ENCODE results near the gene ZNF878. TPM values are rescaled to one million over a fixed set of nuclear protein-coding genes. Genes with fewer than 3 reads are reported as not detected.

Gene ZNF878
- total and polyA plus RNA-seq, 2 of the 13 experiments (the other 11 are each of a cell fraction or from before 2014, with no cell fraction given) = 0.46 to 5.2 TPM

DNA sequence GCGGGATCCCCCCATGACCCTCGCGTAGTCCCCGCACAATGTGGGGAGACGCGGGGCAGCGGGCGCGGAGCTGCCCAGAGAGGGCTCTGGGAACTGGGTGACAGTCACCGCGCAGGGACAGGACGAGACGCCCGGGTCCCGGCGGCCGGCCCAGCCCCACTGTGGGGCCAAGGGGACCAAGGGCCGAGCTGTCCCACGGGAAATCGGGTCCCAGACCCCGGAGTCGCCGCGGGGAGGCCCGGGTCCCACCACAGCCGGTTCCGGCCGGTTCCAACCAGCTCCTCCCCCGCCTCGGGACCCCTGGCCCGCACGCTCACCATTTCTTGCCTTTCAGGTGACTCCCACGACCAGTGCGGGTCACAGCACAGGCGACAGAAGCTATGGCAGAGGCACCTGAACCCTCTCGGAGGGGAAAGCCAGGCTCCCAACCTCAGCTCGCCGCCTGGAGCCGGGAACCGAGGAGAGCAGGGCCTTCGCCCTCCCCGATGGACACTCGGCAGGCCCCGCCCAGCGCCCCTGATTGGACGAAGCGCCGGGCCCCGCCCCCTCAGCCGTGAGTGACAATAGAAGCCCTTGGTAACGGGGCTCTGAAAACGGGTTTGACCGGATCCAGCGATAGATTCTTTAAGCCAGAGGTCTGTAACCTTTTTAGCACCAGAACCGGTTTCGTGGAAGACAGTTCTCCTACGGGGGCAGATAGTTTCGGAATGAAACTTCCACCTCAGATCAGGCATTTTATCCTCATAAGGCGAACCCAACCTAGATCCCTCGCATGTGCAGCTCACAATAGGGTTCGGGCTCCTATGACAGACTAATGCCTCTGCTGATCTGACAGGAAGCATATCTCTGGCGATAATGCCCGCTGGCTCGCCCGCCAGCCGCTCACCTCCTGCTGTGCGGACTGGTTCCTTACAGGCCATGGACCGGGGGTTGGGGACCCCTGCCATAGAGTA lies 17.3 kb downstream of the ZNF878 start, which contains the start of gene ZNF433:
Gene ZNF433, minus strand, starts transcription at position 460 of the 953 bp plus-strand sequence. Its CDS starts 140 bp downstream, at position 320.
- ATAC-seq (peak; percentile 99), DNase-seq (ENCODE audit: low spot score) (peak; percentile 84), FAIRE-seq (peak; percentile 80)
- H3K79me2 ChIP-seq (ENCODE audit: insufficient read depth, low read length) = peaks cover 7% of the 10 kb centered on the region
- H3K36me3 ChIP-seq (replicated peaks in 1 of 2; ENCODE audit: control insufficient read depth in 1 of 2, insufficient read depth in 2 of 2, low read length in 2 of 2) = no peaks in the 10 kb centered on the region
- H2AFZ ChIP-seq (ENCODE audit: low read length) = peak within 1 kb of the TSS; percentile 94
- intact Hi-C loops (cut with micrococcal nuclease; ENCODE audit: unreplicated experiment) (no loop called here), in situ Hi-C loops (cut with HindIII; ENCODE audit: extremely low pct_ligation_motif_present, low pct_unique_long_range_greater_than_20kb) (no loop called here)
- 8% methylated on average over 18 of the region's 68 CpGs for WGBS (ENCODE audit: low lambda C conversion rate)
- peaks cover 10% of the 10 kb centered on the region for H3K4me1 ChIP-seq (ENCODE audit: insufficient read depth, low read length)
- H3K27me3 ChIP-seq (ENCODE audit: control insufficient read depth in 1 of 2, insufficient read depth in 2 of 2, low read length in 2 of 2) = no peaks in the 10 kb centered on the region; a peak in 1 of 5 replicates
- no peaks in the 10 kb centered on the region for H3K9me3 ChIP-seq (ENCODE audit: low read length)
- no TSS peak for BruUV-seq (replicated peaks)
- peak within 1 kb of the TSS; percentile 94 for H3K9ac ChIP-seq (ENCODE audit: insufficient read depth, low read depth, low read length)
- no peaks in the 10 kb centered on the region for H4K20me1 ChIP-seq (ENCODE audit: insufficient read depth, low read length)
- ChIA-PET POLR2A (interaction anchor here (0.5 to 3.1 kb wide), 9 partner anchors 13 to 340 kb away, joined by 3 to 47 read pairs (median 4); partner anchors contain the start of genes ZNF563, ZNF69 and ZNF878), CTCF (ENCODE audit: low intra/inter-chr PET ratio, low total read pairs) (no interaction called here)
- H3K4me3 ChIP-seq (replicated peaks in 1 of 3; ENCODE audit: insufficient read depth in 1 of 3, low read depth in 2 of 3, low read length in 3 of 3) = peak within 1 kb of the TSS; percentile 86 to 94 (median 89)
- H3K4me2 ChIP-seq (ENCODE audit: low read depth, low read length) = peak within 1 kb of the TSS; percentile 97
- H3K27ac ChIP-seq (ENCODE audit: extremely low read length, insufficient read depth, low read length) = peak within 1 kb of the TSS; percentile 81
- TF ChIP-seq GMEB1 (CRISPR knock-in tag; IDR thresholded peaks at IDR 0.05; ENCODE audit: borderline replicate concordance) (peak; percentile 37; the same call in 1 of the 2 replicates), REL (CRISPR knock-in tag; conservative IDR thresholded peaks at IDR 0.05) (peak; percentile 78; the same call in 1 of the 2 replicates), ZNF124 (CRISPR knock-in tag; IDR thresholded peaks at IDR 0.05) (0 out of 2 replicates have a peak, but pooled peaks have one; percentile 46), ZNF567 (CRISPR knock-in tag; IDR thresholded peaks at IDR 0.05; ENCODE audit: borderline replicate concordance) (0 out of 2 replicates have a peak, but pooled peaks have one; percentile 73), PAX8 (CRISPR knock-in tag; IDR thresholded peaks at IDR 0.05; ENCODE audit: borderline replicate concordance) (peak; percentile 46; the same call in 1 of the 2 replicates), IRF2 (CRISPR knock-in tag; IDR thresholded peaks at IDR 0.05) (peak; percentile 56; the same call in 1 of the 2 replicates), PHF8 (CRISPR knock-in tag; IDR thresholded peaks at IDR 0.05) (peak; percentile 94), ZNF761 (CRISPR knock-in tag; conservative IDR thresholded peaks at IDR 0.05) (peak; percentile 82; the same call in 1 of the 2 replicates), ZNF589 (CRISPR knock-in tag; conservative IDR thresholded peaks at IDR 0.05) (peak; percentile 68; the same call in 1 of the 2 replicates), MTA1 (CRISPR knock-in tag; IDR thresholded peaks at IDR 0.05; ENCODE audit: borderline replicate concordance) (peak; percentile 63; the same call in 1 of the 2 replicates), SUZ12 (IDR thresholded peaks at IDR 0.05; ENCODE audit: low read depth, low read length) (no peak), ZBTB21 (CRISPR knock-in tag; IDR thresholded peaks at IDR 0.05) (no peak)
- TF ChIP-seq, protein P1, sequence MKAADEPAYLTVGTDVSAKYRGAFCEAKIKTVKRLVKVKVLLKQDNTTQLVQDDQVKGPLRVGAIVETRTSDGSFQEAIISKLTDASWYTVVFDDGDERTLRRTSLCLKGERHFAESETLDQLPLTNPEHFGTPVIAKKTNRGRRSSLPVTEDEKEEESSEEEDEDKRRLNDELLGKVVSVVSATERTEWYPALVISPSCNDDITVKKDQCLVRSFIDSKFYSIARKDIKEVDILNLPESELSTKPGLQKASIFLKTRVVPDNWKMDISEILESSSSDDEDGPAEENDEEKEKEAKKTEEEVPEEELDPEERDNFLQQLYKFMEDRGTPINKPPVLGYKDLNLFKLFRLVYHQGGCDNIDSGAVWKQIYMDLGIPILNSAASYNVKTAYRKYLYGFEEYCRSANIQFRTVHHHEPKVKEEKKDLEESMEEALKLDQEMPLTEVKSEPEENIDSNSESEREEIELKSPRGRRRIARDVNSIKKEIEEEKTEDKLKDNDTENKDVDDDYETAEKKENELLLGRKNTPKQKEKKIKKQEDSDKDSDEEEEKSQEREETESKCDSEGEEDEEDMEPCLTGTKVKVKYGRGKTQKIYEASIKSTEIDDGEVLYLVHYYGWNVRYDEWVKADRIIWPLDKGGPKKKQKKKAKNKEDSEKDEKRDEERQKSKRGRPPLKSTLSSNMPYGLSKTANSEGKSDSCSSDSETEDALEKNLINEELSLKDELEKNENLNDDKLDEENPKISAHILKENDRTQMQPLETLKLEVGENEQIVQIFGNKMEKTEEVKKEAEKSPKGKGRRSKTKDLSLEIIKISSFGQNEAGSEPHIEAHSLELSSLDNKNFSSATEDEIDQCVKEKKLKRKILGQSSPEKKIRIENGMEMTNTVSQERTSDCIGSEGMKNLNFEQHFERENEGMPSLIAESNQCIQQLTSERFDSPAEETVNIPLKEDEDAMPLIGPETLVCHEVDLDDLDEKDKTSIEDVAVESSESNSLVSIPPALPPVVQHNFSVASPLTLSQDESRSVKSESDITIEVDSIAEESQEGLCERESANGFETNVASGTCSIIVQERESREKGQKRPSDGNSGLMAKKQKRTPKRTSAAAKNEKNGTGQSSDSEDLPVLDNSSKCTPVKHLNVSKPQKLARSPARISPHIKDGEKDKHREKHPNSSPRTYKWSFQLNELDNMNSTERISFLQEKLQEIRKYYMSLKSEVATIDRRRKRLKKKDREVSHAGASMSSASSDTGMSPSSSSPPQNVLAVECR (CRISPR knock-in tag; IDR thresholded peaks at IDR 0.05; ENCODE audit: borderline replicate concordance) = peak; percentile 79
